AG04449 (cell line): ENCODE data around the gene CLDN4.

Source experiments
- CTCF ChIA-PET: fragments of 350-600 bp; formaldehyde crosslinking; extraction: SDS; loops from one replicate; lab custom pipeline; 2021; ENCODE audit warnings: antibody characterized with exemption; lab: Yijun Ruan, JAX
- POLR2A ChIA-PET: fragments of 400-600, 350-600 bp; formaldehyde crosslinking; extraction: SDS; loops from one replicate; lab custom pipeline; 2020; ENCODE audit warnings: antibody characterized with exemption, inconsistent platforms; lab: Yijun Ruan, JAX
- DNase-seq: peaks from one replicate; pipeline ENCODE4 v3.0.0-alpha.2; 2010; ENCODE audit warnings: low read depth, low spot score
- H3K4me3 ChIP-seq: 2 replicates; pipeline ENCODE4 v1.5.1; 2011; ENCODE audit warnings: low read depth, mild to moderate bottlenecking, control low read depth, low read length
- CTCF ChIP-seq: IDR thresholded peaks from one replicate; pipeline ENCODE4 v1.5.1; 2011; ENCODE audit warnings: mild to moderate bottlenecking, moderate library complexity, low read length, control low read depth, inconsistent platforms; ENCODE audit not compliant: insufficient read depth; ENCODE audit errors: missing control alignments

The CLDN4 gene

DNA sequence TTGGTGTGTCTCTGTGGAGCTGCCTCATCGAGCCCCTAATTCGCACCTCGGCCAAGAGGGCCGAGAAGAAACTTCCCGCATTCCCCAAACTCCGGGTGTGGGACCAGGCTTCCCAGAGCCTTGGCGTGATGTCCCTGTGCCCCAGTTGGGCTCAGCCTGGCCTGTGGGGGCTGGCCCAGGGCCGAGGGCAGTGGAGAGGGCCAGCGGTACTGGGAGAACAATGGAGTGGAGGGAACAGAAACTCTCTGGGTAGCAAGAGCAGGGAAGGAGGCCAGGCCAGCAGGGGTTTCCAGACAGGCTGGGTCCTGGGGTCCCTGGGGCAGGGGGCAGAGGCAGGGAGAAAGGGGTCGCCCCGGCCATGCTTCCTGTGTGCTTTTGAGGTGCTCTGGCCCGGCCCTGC is 46.2 kb downstream of the CLDN4 start:
- H3K4me3 ChIP-seq: no peak overlapping the region
- TF ChIP-seq CTCF: no peak
- ChIA-PET POLR2A (no interaction called here), CTCF (interaction anchor here (0.7 to 5.1 kb wide), 2 partner anchors 21 to 149 kb away, joined by 3 to 21 read pairs; no protein-coding TSS in a partner anchor)
- DNase-seq: no peak

DNA sequence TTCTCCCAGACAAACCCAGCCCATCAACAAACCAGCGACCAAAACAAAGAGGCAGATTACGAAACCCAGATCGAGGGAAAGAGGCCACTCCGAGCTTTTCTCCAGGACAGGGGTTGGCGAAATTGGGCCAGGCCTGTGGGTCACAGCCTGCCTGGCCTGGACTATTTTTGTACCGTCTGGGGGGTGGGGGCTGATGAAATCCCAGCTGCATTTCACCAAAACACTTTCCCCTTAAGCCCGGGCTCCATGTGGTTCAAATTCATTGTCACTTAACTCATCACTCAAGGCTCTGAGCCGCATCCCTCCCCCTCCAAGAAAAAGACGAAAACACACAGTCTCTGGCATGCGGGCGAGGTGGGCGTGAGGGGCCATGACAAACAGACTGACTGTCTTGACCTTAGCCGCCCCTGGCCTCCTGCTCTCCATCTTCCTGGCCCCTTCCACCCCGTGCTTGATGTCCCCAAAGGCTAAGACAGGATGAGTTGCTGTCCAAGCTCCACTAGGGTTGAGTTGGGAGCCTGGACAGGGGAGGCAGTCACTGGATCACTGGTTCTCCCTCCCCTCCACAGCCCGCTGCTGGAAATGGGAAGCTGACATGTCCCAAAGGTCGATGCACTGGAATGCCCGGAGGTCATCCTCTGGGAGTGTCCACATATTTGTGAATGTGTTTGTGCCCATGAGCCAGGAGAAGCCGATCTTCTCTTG is 49.3 kb downstream of the CLDN4 start:
- DNase-seq: no peak
- ChIA-PET CTCF (interaction anchor here (0.6 to 3.8 kb wide), 7 partner anchors 10 to 189 kb away, joined by 3 to 27 read pairs (median 4); no protein-coding TSS in a partner anchor), POLR2A (interaction anchor here (0.6 to 1.0 kb wide), 2 partner anchors 13 to 263 kb away, joined by 3 to 4 read pairs; no protein-coding TSS in a partner anchor)
- no peak overlapping the region for H3K4me3 ChIP-seq
- no peak for TF ChIP-seq CTCF

DNA sequence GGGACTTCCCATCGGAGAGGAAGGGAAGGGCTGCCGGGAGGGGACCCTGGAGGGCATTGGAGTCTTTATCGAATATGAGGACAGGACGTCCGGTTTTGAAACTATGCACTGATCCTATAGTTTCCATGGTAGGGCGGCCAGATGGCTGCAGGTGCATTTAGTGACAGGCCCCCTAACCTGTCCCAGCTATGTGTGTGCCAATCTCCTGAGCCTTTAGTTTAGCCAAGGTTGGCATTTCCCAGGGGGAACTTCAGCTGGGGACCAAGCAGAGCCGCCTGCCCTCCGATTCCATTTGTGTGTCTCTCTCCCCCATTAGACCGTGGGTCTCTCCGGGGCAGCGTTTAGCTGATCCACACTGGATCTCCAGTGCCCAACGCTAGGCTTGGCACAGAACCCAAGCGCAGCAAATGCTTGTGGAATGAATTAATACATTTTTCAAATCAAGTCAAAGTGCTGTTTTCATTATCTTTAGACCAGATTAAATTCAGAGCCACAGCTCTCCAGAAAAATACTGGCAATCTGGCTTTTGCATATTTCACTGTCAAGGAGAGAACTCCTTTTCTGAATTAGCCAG is 50.0 kb downstream of the CLDN4 start:
- no peak for DNase-seq
- POLR2A ChIA-PET: interaction anchor here (0.6 kb wide), 1 partner anchor 262 kb away, joined by 4 read pairs; no protein-coding TSS in a partner anchor
- CTCF ChIA-PET: interaction anchor here (0.8 to 3.8 kb wide), 7 partner anchors 9 to 520 kb away, joined by 3 to 27 read pairs (median 4); no protein-coding TSS in a partner anchor
- no peak for TF ChIP-seq CTCF
- H3K4me3 ChIP-seq: no peak overlapping the region

DNA sequence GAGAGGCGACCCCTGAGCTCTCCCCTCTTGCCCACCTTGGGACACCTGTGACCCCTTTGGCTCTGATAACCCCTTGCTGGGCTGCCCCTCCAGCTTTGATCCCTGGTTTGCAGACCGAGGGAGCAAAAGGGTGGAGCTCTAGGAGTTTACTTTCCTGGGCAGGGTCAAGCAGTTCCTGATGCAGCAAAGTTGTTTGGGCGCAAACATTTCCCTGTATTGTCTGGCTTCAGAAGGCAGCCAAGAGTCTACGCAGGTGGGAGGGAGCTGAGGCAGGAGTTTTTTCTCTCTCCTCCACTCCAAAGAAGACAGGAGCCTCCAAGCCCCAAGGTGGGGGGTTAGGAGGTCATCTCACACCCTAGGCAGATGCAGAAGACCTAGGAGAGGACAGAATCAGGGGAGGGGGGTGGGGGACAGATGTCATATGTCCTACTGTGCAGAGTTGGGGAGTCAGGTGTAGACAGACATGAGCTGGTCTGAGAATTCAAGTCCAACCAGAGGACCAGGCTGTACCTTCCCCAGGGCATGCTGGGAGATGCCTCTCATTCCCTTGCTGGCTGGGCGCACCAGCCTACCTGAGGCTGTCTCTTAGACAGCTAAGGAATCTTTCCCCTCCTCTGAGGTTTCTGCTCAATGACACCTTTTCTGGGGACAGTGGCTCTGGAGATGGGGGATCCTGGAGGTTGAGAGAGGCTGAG is 50.7 kb downstream of the CLDN4 start:
- no peak overlapping the region for H3K4me3 ChIP-seq
- no peak for DNase-seq
- no peak for TF ChIP-seq CTCF
- ChIA-PET CTCF (interaction anchor here (0.8 to 3.8 kb wide), 7 partner anchors 11 to 519 kb away, joined by 3 to 27 read pairs (median 4); no protein-coding TSS in a partner anchor), POLR2A (interaction anchor here (0.7 kb wide), 1 partner anchor 131 kb away, joined by 3 read pairs; no protein-coding TSS in a partner anchor)

DNA sequence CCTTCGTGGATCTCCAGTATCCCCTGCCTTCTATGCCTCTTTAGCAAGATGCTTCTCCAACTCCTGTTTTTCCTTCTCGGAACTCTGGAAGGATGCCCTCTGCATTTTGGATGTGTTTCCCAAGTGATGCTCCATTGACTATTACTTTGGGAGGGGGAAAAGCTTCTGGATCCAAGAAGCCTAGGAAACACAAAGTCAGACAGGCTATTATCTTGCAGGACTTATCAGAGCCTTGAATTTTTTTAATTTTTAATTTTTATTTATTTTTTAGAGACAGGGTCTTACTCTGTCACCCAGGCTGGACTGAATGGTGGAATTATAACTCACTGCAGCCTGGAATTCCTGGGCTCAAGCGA is 51.2 kb downstream of the CLDN4 start:
- CTCF ChIA-PET: interaction anchor here (1.0 to 3.8 kb wide), 5 partner anchors 10 to 144 kb away, joined by 3 to 27 read pairs (median 4); no protein-coding TSS in a partner anchor
- POLR2A ChIA-PET: interaction anchor here (0.7 to 1.1 kb wide), 2 partner anchors 13 to 130 kb away, joined by 3 to 4 read pairs; no protein-coding TSS in a partner anchor
- no peak overlapping the region for H3K4me3 ChIP-seq
- no peak for DNase-seq
- no peak for TF ChIP-seq CTCF
